Esophagus muscularis mucosa (tissue), 3 donors: ENCODE results near the gene MPIG6B.
A peak's percentile ranks its signal among the peaks of the same experiment; 100 is the strongest.

Source experiments
- CTCF ChIP-seq, 3 experiments: fragments of 200-600 bp in 2 of 3; fragments of 450-650 bp in 1 of 3; sonication (generic) in 2 of 3; IDR thresholded peaks; one replicate each; pipeline ENCODE4 v1.5.1; 2017 to 2019; ENCODE audit warnings: antibody characterized with exemption in 3 of 3, mild to moderate bottlenecking in 2 of 3, moderate library complexity in 1 of 3
- POLR2AphosphoS5 ChIP-seq, 2 donors: sonication (generic); formaldehyde crosslinking; IDR thresholded peaks; one replicate each; pipeline ENCODE4 v1.6.1; 2017; ENCODE audit warnings: antibody characterized with exemption in 2 of 2

GRCh38 chr6:31729979-31730630 is 6.9 kb downstream of the MPIG6B start:
- TF ChIP-seq CTCF (IDR thresholded peaks at IDR 0.05), result peak in 1 of 3 experiments; percentile 6
- TF ChIP-seq POLR2AphosphoS5 (IDR thresholded peaks at IDR 0.05), result peak; percentile 63 to 92
